Esophagus muscularis mucosa (tissue), 4 donors: ENCODE results near the gene SRP68.
A peak's percentile ranks its signal among the peaks of the same experiment; 100 is the strongest.

Experiments used
- CTCF ChIP-seq, 3 experiments: fragments of 200-600 bp in 2 of 3; fragments of 450-650 bp in 1 of 3; sonication (generic) in 2 of 3; IDR thresholded peaks; one replicate each; pipeline ENCODE4 v1.5.1; 2017 to 2019; ENCODE audit warnings: antibody characterized with exemption in 3 of 3, mild to moderate bottlenecking in 2 of 3, moderate library complexity in 1 of 3
- EP300 ChIP-seq: sonication (generic); formaldehyde crosslinking; IDR thresholded peaks from one replicate; pipeline ENCODE4 v1.6.1; 2017; ENCODE audit warnings: antibody characterized with exemption
- POLR2A ChIP-seq: fragments of 450-650 bp; IDR thresholded peaks from one replicate; pipeline ENCODE4 v1.6.1; 2017; ENCODE audit warnings: antibody characterized with exemption, moderate library complexity, mild to moderate bottlenecking, low read depth
- POLR2AphosphoS5 ChIP-seq, 2 donors: sonication (generic); formaldehyde crosslinking; IDR thresholded peaks; one replicate each; pipeline ENCODE4 v1.6.1; 2017; ENCODE audit warnings: antibody characterized with exemption in 2 of 2

GRCh38 chr17:76000016-76000754 is 72.1 kb downstream of the SRP68 start:
- TF ChIP-seq CTCF (IDR thresholded peaks at IDR 0.05), result peak; percentile 26 to 67 (median 30)
- TF ChIP-seq EP300, result no peak
- TF ChIP-seq POLR2AphosphoS5 (IDR thresholded peaks at IDR 0.05), result no peak
- TF ChIP-seq POLR2A, result no peak
